Esophagus squamous epithelium (tissue), 5 donors: ENCODE results near the gene DLG4. TPM values are rescaled to one million over a fixed set of nuclear protein-coding genes. Genes with fewer than 3 reads are reported as not detected.
"Not testable (repeated sequence)": the region's sequence is repeated elsewhere in the genome, so short reads cannot be mapped to it uniquely, and the experiment has no call there.

Experiments
- DNase-seq: peaks from one replicate; lab custom pipeline; 2025; lab: John Stamatoyannopoulos, UW
- H3K27ac ChIP-seq, 4 donors: fragments of 200-600 bp; sonication (generic); one replicate each; pipeline ENCODE4 v1.5.1; 2016 to 2019; ENCODE audit warnings: mild to moderate bottlenecking in 1 of 4
- H3K27me3 ChIP-seq, 4 donors: fragments of 200-600 bp; sonication (generic); 1 replicate in 3 of 4; 2 replicates in 1 of 4; pipeline versions ENCODE4 v1.5.1 to v1.6.0; 2017 to 2021; ENCODE audit warnings: antibody characterized with exemption in 1 of 4
- H3K36me3 ChIP-seq, 3 donors: fragments of 200-600 bp; sonication (generic); one replicate each; pipeline ENCODE4 v1.5.1; 2016 to 2019
- H3K4me1 ChIP-seq, 3 donors: fragments of 200-600 bp; sonication (generic); one replicate each; pipeline ENCODE4 v1.5.1; 2017 to 2019
- H3K4me3 ChIP-seq, 4 donors: fragments of 200-600 bp; sonication (generic); 1 replicate in 3 of 4; 2 replicates in 1 of 4; pipeline ENCODE4 v1.5.1; 2016 to 2019; ENCODE audit warnings: mild to moderate bottlenecking in 2 of 4, moderate library complexity in 1 of 4
- H3K9me3 ChIP-seq, 3 donors: fragments of 200-600 bp; sonication (generic); one replicate each; pipeline ENCODE4 v1.5.1; 2016 to 2019
- CTCF ChIP-seq, 6 experiments: fragments of 450-650 bp in 4 of 6; fragments of 200-600 bp in 2 of 6; sonication (generic) in 2 of 6; IDR thresholded peaks; one replicate each; pipeline ENCODE4 v1.5.1; 2016 to 2019; ENCODE audit warnings: antibody characterized with exemption in 6 of 6, mild to moderate bottlenecking in 4 of 6, moderate library complexity in 4 of 6
- POLR2A ChIP-seq, 4 donors: fragments of 450-650 bp; IDR thresholded peaks; one replicate each; pipeline ENCODE4 v1.6.1; 2017; ENCODE audit warnings: antibody characterized with exemption in 4 of 4, mild to moderate bottlenecking in 4 of 4, moderate library complexity in 3 of 4
- WGBS, 2 donors: methylation state at CpG; one replicate each; pipeline ENCODE4 v1.1.5; 2018; 5-methylcytosine and 5-hydroxymethylcytosine counted together
- intact Hi-C: fragments of 100-400 bp; cut with DNase I; formaldehyde crosslinking; loops from one replicate; pipeline ENCODE4 v1.15.0; 2022
- total RNA-seq, 4 donors: library from RNA; depleted of rRNA; stranded (reverse); fragments of >200 nt; gene quantifications; one replicate each; pipeline ENCODE4 v1.1.0, GENCODE V29; 2016
- donor health status: DM: yes; HTN: yes; CAD: no.

The DLG4 gene
- total RNA-seq, 4 donors from 2014 or later: 2.6 to 13.9 (median 6.0) TPM

- DNase-seq: no peak
- H3K4me1 ChIP-seq: peaks cover 14 to 31% (median 18%) of the 10 kb centered on the region in 3 donors
- no peaks in the 10 kb centered on the region for H3K36me3 ChIP-seq
- H3K27me3 ChIP-seq: peaks cover 0 to 50% (median 8%) of the 10 kb centered on the region in 4 donors
- TF ChIP-seq CTCF (IDR thresholded peaks at IDR 0.05) (no peak), POLR2A (IDR thresholded peaks at IDR 0.05) (no peak)
- intact Hi-C loops: no loop called here
- no peaks in the 10 kb centered on the region for H3K9me3 ChIP-seq
- H3K27ac ChIP-seq: no peak overlapping the region
- peak overlapping the region in 1 of 4 donors; percentile 57 for H3K4me3 ChIP-seq
- WGBS, 2 donors: 8 to 13% methylated on average over 7 to 8 of the region's 17 CpGs
These were observed 42.8 kb downstream of the DLG4 start for GRCh38 chr17:7176841-7177190.

- Histone ChIP-seq H3K9me3 (no peaks in the 10 kb centered on the region), H3K4me3 (no peak overlapping the region), H3K27ac (no peak overlapping the region), H3K27me3 (peaks cover 0 to 50% (median 8%) of the 10 kb centered on the region in 4 donors), H3K36me3 (no peaks in the 10 kb centered on the region), H3K4me1 (peaks cover 14 to 31% (median 18%) of the 10 kb centered on the region in 3 donors)
- TF ChIP-seq POLR2A (IDR thresholded peaks at IDR 0.05): no peak
- intact Hi-C loops: no loop called here
- 89 to 91% methylated on average over 1 of the region's 1 CpG for WGBS, 2 donors
- DNase-seq: no peak
These were observed 43.4 kb downstream of the DLG4 start for GRCh38 chr17:7176107-7176840.

GRCh38 chr17:7175330-7175733, 44.3 kb downstream of the DLG4 start:
- Histone ChIP-seq H3K27me3 (peaks cover 0 to 50% (median 8%) of the 10 kb centered on the region in 4 donors), H3K4me1 (peaks cover 14 to 31% (median 18%) of the 10 kb centered on the region in 3 donors), H3K27ac (no peak overlapping the region), H3K4me3 (no peak overlapping the region), H3K9me3 (peaks cover 0 to 3% (median 0%) of the 10 kb centered on the region in 3 donors), H3K36me3 (no peaks in the 10 kb centered on the region)
- no peak for DNase-seq
- intact Hi-C loops: no loop called here
- TF ChIP-seq CTCF (IDR thresholded peaks at IDR 0.05): no peak
- no peak for TF ChIP-seq POLR2A (IDR thresholded peaks at IDR 0.05)
- WGBS, 2 donors: 80 to 90% methylated on average over 5 of the region's 5 CpGs

- H3K27ac ChIP-seq: no peak overlapping the region
- DNase-seq: no peak
- peaks cover 0 to 50% (median 8%) of the 10 kb centered on the region in 4 donors for H3K27me3 ChIP-seq
- no peak for TF ChIP-seq CTCF (IDR thresholded peaks at IDR 0.05)
- no peak for TF ChIP-seq POLR2A (IDR thresholded peaks at IDR 0.05)
- H3K36me3 ChIP-seq: no peaks in the 10 kb centered on the region
- intact Hi-C loops: no loop called here
- peaks cover 0 to 3% (median 0%) of the 10 kb centered on the region in 3 donors for H3K9me3 ChIP-seq
- WGBS, 2 donors: 70 to 76% methylated on average over 7 of the region's 7 CpGs
- H3K4me3 ChIP-seq: peak overlapping the region in 2 of 4 donors; percentile 34 to 53
- peaks cover 14 to 31% (median 18%) of the 10 kb centered on the region in 3 donors for H3K4me1 ChIP-seq
These were observed 44.9 kb downstream of the DLG4 start for GRCh38 chr17:7174603-7175326.

- H3K4me3 ChIP-seq: peak overlapping the region in 3 of 4 donors; percentile 24 to 53 (median 34)
- intact Hi-C loops: no loop called here
- peaks cover 0 to 3% (median under 1%) of the 10 kb centered on the region in 3 donors for H3K9me3 ChIP-seq
- peak in 4 of 6 experiments; percentile 10 to 28 (median 24) for TF ChIP-seq CTCF (IDR thresholded peaks at IDR 0.05)
- no peak for TF ChIP-seq POLR2A (IDR thresholded peaks at IDR 0.05)
- no peaks in the 10 kb centered on the region for H3K36me3 ChIP-seq
- peaks cover 0 to 43% (median 8%) of the 10 kb centered on the region in 4 donors for H3K27me3 ChIP-seq
- peaks cover 14 to 31% (median 18%) of the 10 kb centered on the region in 3 donors for H3K4me1 ChIP-seq
- H3K27ac ChIP-seq: peak overlapping the region in 1 of 4 donors; percentile 39
- WGBS, 2 donors: 72 to 92% methylated on average over 15 to 37 of the region's 69 CpGs
- DNase-seq: no peak
These were observed 45.7 kb downstream of the DLG4 start for GRCh38 chr17:7173687-7174602.

- H3K9me3 ChIP-seq, DNase-seq, H3K4me3 ChIP-seq, H3K27ac ChIP-seq, H3K36me3 ChIP-seq, intact Hi-C loops: not testable (repeated sequence)
- Histone ChIP-seq H3K4me1 (peaks cover 8 to 24% (median 12%) of the 10 kb centered on the region in 3 donors), H3K27me3 (peaks cover 0 to 30% (median 2%) of the 10 kb centered on the region in 4 donors)
- 89 to 92% methylated on average over 17 to 18 of the region's 18 CpGs for WGBS, 2 donors
These were observed 47.0 kb downstream of the DLG4 start for GRCh38 chr17:7172522-7173191.

- WGBS, 2 donors: 82 to 88% methylated on average over 3 to 5 of the region's 7 CpGs
- H3K9me3 ChIP-seq, DNase-seq, H3K27ac ChIP-seq, H3K36me3 ChIP-seq, H3K4me1 ChIP-seq, H3K4me3 ChIP-seq, H3K27me3 ChIP-seq, intact Hi-C loops: not testable (repeated sequence)
These were observed 50.1 kb downstream of the DLG4 start for GRCh38 chr17:7169565-7169908.
